ENCODE measurements around the gene CIB1. TPM values are rescaled to one million over a fixed set of nuclear protein-coding genes. Genes with fewer than 3 reads are reported as not detected.

The CIB1 gene
- total and polyA plus RNA-seq, 2 of the 8 experiments (the other 6 are each of a cell fraction or from before 2014, with no cell fraction given) = 26.0 to 63.5 TPM

- no peak for TF ChIP-seq SIRT6 (IDR thresholded peaks at IDR 0.05; ENCODE audit: low read length)
- TF ChIP-seq CHD7 (IDR thresholded peaks at IDR 0.05; ENCODE audit: insufficient replicate concordance, low read length) = no peak
- TF ChIP-seq RNF2 (IDR thresholded peaks at IDR 0.05; ENCODE audit: borderline replicate concordance, low read depth, low read length, missing control alignments, poor library complexity, severe bottlenecking) = no peak
- no peak for TF ChIP-seq TEAD4 (IDR thresholded peaks at IDR 0.05; ENCODE audit: low read depth, low read length)
- no peak for TF ChIP-seq SP4 (IDR thresholded peaks at IDR 0.05; ENCODE audit: low read length)
- TF ChIP-seq CBX5 (IDR thresholded peaks at IDR 0.05; ENCODE audit: low read depth, low read length) = no peak
- no peak for TF ChIP-seq USF2 (IDR thresholded peaks at IDR 0.05; ENCODE audit: low read length)
Measured at GRCh38 chr15:90210593-90210992, 23.1 kb downstream of the CIB1 start (continued).
